Esophagus squamous epithelium (tissue), 4 donors: ENCODE data around the gene SAA4.

Experiments used
- POLR2A ChIP-seq, 4 donors: fragments of 450-650 bp; IDR thresholded peaks; one replicate each; pipeline ENCODE4 v1.6.1; 2017; ENCODE audit warnings: antibody characterized with exemption in 4 of 4, mild to moderate bottlenecking in 4 of 4, moderate library complexity in 3 of 4
- TF ChIP-seq, protein P1 (sequence below), 6 experiments: fragments of 450-650 bp in 4 of 6; fragments of 200-600 bp in 2 of 6; sonication (generic) in 2 of 6; IDR thresholded peaks; one replicate each; pipeline ENCODE4 v1.5.1; 2016 to 2019; ENCODE audit warnings: antibody characterized with exemption in 6 of 6, mild to moderate bottlenecking in 4 of 6, moderate library complexity in 4 of 6

GRCh38 chr11:18264677-18265555 is 28.3 kb upstream of the SAA4 start:
- TF ChIP-seq, protein P1, sequence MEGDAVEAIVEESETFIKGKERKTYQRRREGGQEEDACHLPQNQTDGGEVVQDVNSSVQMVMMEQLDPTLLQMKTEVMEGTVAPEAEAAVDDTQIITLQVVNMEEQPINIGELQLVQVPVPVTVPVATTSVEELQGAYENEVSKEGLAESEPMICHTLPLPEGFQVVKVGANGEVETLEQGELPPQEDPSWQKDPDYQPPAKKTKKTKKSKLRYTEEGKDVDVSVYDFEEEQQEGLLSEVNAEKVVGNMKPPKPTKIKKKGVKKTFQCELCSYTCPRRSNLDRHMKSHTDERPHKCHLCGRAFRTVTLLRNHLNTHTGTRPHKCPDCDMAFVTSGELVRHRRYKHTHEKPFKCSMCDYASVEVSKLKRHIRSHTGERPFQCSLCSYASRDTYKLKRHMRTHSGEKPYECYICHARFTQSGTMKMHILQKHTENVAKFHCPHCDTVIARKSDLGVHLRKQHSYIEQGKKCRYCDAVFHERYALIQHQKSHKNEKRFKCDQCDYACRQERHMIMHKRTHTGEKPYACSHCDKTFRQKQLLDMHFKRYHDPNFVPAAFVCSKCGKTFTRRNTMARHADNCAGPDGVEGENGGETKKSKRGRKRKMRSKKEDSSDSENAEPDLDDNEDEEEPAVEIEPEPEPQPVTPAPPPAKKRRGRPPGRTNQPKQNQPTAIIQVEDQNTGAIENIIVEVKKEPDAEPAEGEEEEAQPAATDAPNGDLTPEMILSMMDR (IDR thresholded peaks at IDR 0.05), result no peak
- TF ChIP-seq POLR2A (IDR thresholded peaks at IDR 0.05), result no peak
